ENCODE measurements around the gene SEC14L6. TPM values are rescaled to one million over a fixed set of nuclear protein-coding genes. Genes with fewer than 3 reads are reported as not detected.

Gene SEC14L6
- total RNA-seq, 1 experiment from 2014 or later: 1.1 TPM

DNA sequence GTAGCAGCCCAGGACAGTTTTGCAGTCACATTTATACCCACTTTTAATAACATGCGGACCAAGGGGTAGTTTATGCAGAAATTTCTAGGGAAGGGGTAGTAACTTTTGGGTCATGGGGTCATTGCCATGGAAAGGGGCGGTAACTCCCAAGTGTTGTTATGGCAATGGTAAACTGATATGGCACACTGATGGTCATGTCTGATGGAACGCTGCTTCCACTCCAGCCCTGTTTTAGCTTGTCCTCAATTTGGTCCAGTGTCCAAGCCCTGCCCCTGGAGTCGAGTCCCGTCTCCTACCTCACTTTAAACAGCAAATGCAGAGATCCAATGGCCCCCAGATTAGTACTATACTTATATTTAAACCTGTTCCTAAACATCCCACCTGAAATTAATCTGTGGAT is 29.8 kb downstream of the SEC14L6 start:
- Mint-ChIP-seq H3K4me3 (no peak overlapping the region), H3K27ac (no peak overlapping the region; a peak in 1 of 7 replicates), H3K4me1 (peaks cover 0 to 2% of the 10 kb centered on the region in 2 experiments; a peak in 1 of 4 replicates), H3K9me3 (peaks cover 3 to 5% of the 10 kb centered on the region in 2 experiments; a peak in 2 of 5 replicates), H3K36me3 (ENCODE audit: insufficient read depth in 1 of 3, low read depth in 3 of 3) (no peaks in the 10 kb centered on the region), H3K27me3 (ENCODE audit: low read depth) (peaks cover 5% of the 10 kb centered on the region)
- no peaks in the 10 kb centered on the region for H3K9me3 ChIP-seq (ENCODE audit: control insufficient read depth, low read depth, low read length)
- H4K8ac ChIP-seq (replicated peaks; ENCODE audit: insufficient read length, low read depth, low read length): no peak overlapping the region
- H2BK15ac ChIP-seq (ENCODE audit: low read depth, low read length): no peak overlapping the region
- no peak overlapping the region for H2BK120ac ChIP-seq (ENCODE audit: low read depth, low read length, poor library complexity, severe bottlenecking)
- H3K4ac ChIP-seq (ENCODE audit: low read depth, low read length): no peak overlapping the region
- TF ChIP-seq, protein P1, sequence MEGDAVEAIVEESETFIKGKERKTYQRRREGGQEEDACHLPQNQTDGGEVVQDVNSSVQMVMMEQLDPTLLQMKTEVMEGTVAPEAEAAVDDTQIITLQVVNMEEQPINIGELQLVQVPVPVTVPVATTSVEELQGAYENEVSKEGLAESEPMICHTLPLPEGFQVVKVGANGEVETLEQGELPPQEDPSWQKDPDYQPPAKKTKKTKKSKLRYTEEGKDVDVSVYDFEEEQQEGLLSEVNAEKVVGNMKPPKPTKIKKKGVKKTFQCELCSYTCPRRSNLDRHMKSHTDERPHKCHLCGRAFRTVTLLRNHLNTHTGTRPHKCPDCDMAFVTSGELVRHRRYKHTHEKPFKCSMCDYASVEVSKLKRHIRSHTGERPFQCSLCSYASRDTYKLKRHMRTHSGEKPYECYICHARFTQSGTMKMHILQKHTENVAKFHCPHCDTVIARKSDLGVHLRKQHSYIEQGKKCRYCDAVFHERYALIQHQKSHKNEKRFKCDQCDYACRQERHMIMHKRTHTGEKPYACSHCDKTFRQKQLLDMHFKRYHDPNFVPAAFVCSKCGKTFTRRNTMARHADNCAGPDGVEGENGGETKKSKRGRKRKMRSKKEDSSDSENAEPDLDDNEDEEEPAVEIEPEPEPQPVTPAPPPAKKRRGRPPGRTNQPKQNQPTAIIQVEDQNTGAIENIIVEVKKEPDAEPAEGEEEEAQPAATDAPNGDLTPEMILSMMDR (conservative IDR thresholded peaks at IDR 0.05): no peak
- H2AK5ac ChIP-seq (ENCODE audit: insufficient read length, low read length): no peak overlapping the region
- no peaks in the 10 kb centered on the region for H4K20me1 ChIP-seq (ENCODE audit: control insufficient read depth, insufficient read depth, insufficient read length)
- no peak overlapping the region for H3K14ac ChIP-seq (ENCODE audit: insufficient read depth, low read length)
- no peaks in the 10 kb centered on the region for H3K27me3 ChIP-seq (ENCODE audit: insufficient read depth, low read length)
- H3T11ph ChIP-seq (ENCODE audit: low read length): no peak overlapping the region
- H3K9ac ChIP-seq (ENCODE audit: extremely low read depth, insufficient read length, low read length): no peak overlapping the region
- no peaks in the 10 kb centered on the region for H3K79me1 ChIP-seq (ENCODE audit: insufficient read depth, low read depth, low read length, poor library complexity, severe bottlenecking)
- no CpG with 5 or more reads among the region's 5 CpGs for WGBS (ENCODE audit: extremely low coverage, insufficient read length, low lambda C conversion rate)
- H2BK12ac ChIP-seq (ENCODE audit: insufficient read length, low read depth, low read length): no peak overlapping the region
- no peak overlapping the region for H2AFZ ChIP-seq (ENCODE audit: low read length)
- H3K4me1 ChIP-seq (ENCODE audit: insufficient read depth, low read length): no peaks in the 10 kb centered on the region
- no peak for DNase-seq
- no peak overlapping the region for H4K5ac ChIP-seq (ENCODE audit: insufficient read length, low read depth, low read length)
- H3K79me2 ChIP-seq (ENCODE audit: insufficient read depth, low read length): no peaks in the 10 kb centered on the region
- no peak overlapping the region for H3K23ac ChIP-seq (ENCODE audit: insufficient read length, low read depth, low read length)
- no peak overlapping the region for H2BK5ac ChIP-seq (ENCODE audit: insufficient read length, low read length)
- no peak overlapping the region for H2BK20ac ChIP-seq (ENCODE audit: low read depth, low read length, poor library complexity, severe bottlenecking)
- no peak overlapping the region for H3K56ac ChIP-seq (ENCODE audit: insufficient read length, low read depth, low read length)
- H4K91ac ChIP-seq (ENCODE audit: insufficient read length, low read depth, low read length): no peak overlapping the region
- H3K27ac ChIP-seq (ENCODE audit: insufficient read length, low read depth, low read length): no peak overlapping the region
- H3K18ac ChIP-seq (ENCODE audit: insufficient read length, low read depth, low read length): no peak overlapping the region
- no peak overlapping the region for H3K4me2 ChIP-seq (ENCODE audit: insufficient read depth, insufficient read length, low read length)
- H3K23me2 ChIP-seq (ENCODE audit: insufficient read length, low read depth, low read length, poor library complexity, severe bottlenecking): no peaks in the 10 kb centered on the region
